Smooth muscle cell (in vitro differentiated cells): ENCODE measurements around the gene C2CD2. TPM values are rescaled to one million over a fixed set of nuclear protein-coding genes. Genes with fewer than 3 reads are reported as not detected.

ENCODE experiments used
- DNase-seq: peaks from one replicate; lab custom pipeline; 2025; ENCODE audit not compliant: unreplicated experiment; lab: John Stamatoyannopoulos, UW
- H2AFZ ChIP-seq: fragments of 200-600 bp; sonication (generic); 2 replicates; pipeline ENCODE4 v1.6.0; 2016; ENCODE audit warnings: antibody characterized with exemption, low read depth, mild to moderate bottlenecking
- H3F3A ChIP-seq: fragments of 200-600 bp; sonication (generic); 2 replicates; pipeline ENCODE4 v1.6.0; 2017; ENCODE audit warnings: antibody characterized with exemption, low read depth
- H3K27ac ChIP-seq: fragments of 200-600 bp; sonication (generic); 2 replicates; pipeline ENCODE4 v1.5.1; 2016; ENCODE audit warnings: low read depth, mild to moderate bottlenecking
- H3K27me3 ChIP-seq: fragments of 200-600 bp; sonication (generic); 2 replicates; pipeline ENCODE4 v1.6.1; 2016; ENCODE audit warnings: low read depth, mild to moderate bottlenecking
- H3K36me3 ChIP-seq: fragments of 200-600 bp; sonication (generic); 2 replicates; pipeline ENCODE4 v1.5.1; 2016; ENCODE audit warnings: low read depth
- H3K4me1 ChIP-seq: fragments of 200-600 bp; sonication (generic); 2 replicates; pipeline ENCODE4 v1.5.1; 2016; ENCODE audit warnings: low read depth
- H3K4me2 ChIP-seq: fragments of 200-600 bp; sonication (generic); 2 replicates; pipeline ENCODE4 v1.6.0; 2016; ENCODE audit warnings: mild to moderate bottlenecking
- H3K4me3 ChIP-seq: fragments of 200-600 bp; sonication (generic); 2 replicates; pipeline ENCODE4 v1.5.1; 2016; ENCODE audit warnings: mild to moderate bottlenecking
- H3K79me2 ChIP-seq: fragments of 200-600 bp; sonication (generic); 2 replicates; pipeline ENCODE4 v1.6.0; 2016; ENCODE audit warnings: low read depth, mild to moderate bottlenecking
- H3K9ac ChIP-seq: fragments of 200-600 bp; sonication (generic); 2 replicates; pipeline ENCODE4 v1.6.0; 2016; ENCODE audit warnings: low read depth
- H3K9me3 ChIP-seq: fragments of 200-600 bp; sonication (generic); replicated peaks from 2 replicates; pipeline ENCODE4 v1.5.1; 2016; ENCODE audit warnings: low read depth
- H4K20me1 ChIP-seq: fragments of 200-600 bp; sonication (generic); 2 replicates; pipeline ENCODE4 v1.6.0; 2016; ENCODE audit warnings: low read depth
- CTCF ChIP-seq: fragments of 200-600 bp; sonication (generic); IDR thresholded peaks from 2 replicates; pipeline ENCODE4 v1.5.1; 2017; ENCODE audit warnings: borderline replicate concordance, mild to moderate bottlenecking, antibody characterized with exemption; ENCODE audit not compliant: insufficient read depth, poor library complexity, severe bottlenecking
- WGBS: methylation state at CpG from one replicate; pipeline ENCODE4 v1.1.7; 2016; ENCODE audit warnings: low lambda C conversion rate; 5-methylcytosine and 5-hydroxymethylcytosine counted together
- polyA plus RNA-seq: library from polyadenylated mRNA; unstranded; fragments of >200 nt; fragmentation: Nextera tagmentation; extraction: Ambion mirVana; gene quantifications from 2 replicates; pipeline ENCODE4 v1.2.1, GENCODE V29; 2016
- total RNA-seq: library from RNA; depleted of rRNA; stranded (reverse); fragments of >200 nt; gene quantifications from 2 replicates; pipeline ENCODE4 v1.2.3, GENCODE V29; 2014

Gene C2CD2
- total and polyA plus RNA-seq, 2 experiments from 2014 or later = 3.4 to 6.1 TPM

- no peak overlapping the region for H3K27ac ChIP-seq
- TF ChIP-seq CTCF = no peak
- no peak overlapping the region for H3K4me3 ChIP-seq
- no peaks in the 10 kb centered on the region for H4K20me1 ChIP-seq
- H3K9me3 ChIP-seq = no peaks in the 10 kb centered on the region
- no peak for DNase-seq
- no peaks in the 10 kb centered on the region for H3K79me2 ChIP-seq
- no peak overlapping the region for H3K4me2 ChIP-seq
- peaks cover 17% of the 10 kb centered on the region for H3K4me1 ChIP-seq
- no peak overlapping the region for H2AFZ ChIP-seq
- H3K9ac ChIP-seq = no peak overlapping the region
- peaks cover 7% of the 10 kb centered on the region for H3F3A ChIP-seq
- WGBS = 71% methylated on average over 10 of the region's 10 CpGs
- no peaks in the 10 kb centered on the region for H3K27me3 ChIP-seq
- no peaks in the 10 kb centered on the region for H3K36me3 ChIP-seq
Observed at GRCh38 chr21:41928621-41929220, 25.1 kb downstream of the C2CD2 start.

GRCh38 chr21:41927727-41928409 is 25.9 kb downstream of the C2CD2 start:
- TF ChIP-seq CTCF = no peak
- peaks cover 13% of the 10 kb centered on the region for H3K4me1 ChIP-seq
- H3K79me2 ChIP-seq = no peaks in the 10 kb centered on the region
- no peaks in the 10 kb centered on the region for H4K20me1 ChIP-seq
- 90% methylated on average over 17 of the region's 17 CpGs for WGBS
- no peaks in the 10 kb centered on the region for H3K36me3 ChIP-seq
- no peak overlapping the region for H3K27ac ChIP-seq
- H2AFZ ChIP-seq = no peak overlapping the region
- no peaks in the 10 kb centered on the region for H3K9me3 ChIP-seq
- DNase-seq = no peak
- H3K4me2 ChIP-seq = no peak overlapping the region
- H3K9ac ChIP-seq = no peak overlapping the region
- H3K4me3 ChIP-seq = no peak overlapping the region
- no peaks in the 10 kb centered on the region for H3K27me3 ChIP-seq
- H3F3A ChIP-seq = peaks cover 4% of the 10 kb centered on the region

- Histone ChIP-seq H3K4me2 (peak overlapping the region; percentile 75), H3K4me1 (peaks cover 11% of the 10 kb centered on the region), H4K20me1 (no peaks in the 10 kb centered on the region), H3K79me2 (no peaks in the 10 kb centered on the region), H3K9me3 (no peaks in the 10 kb centered on the region), H3K36me3 (no peaks in the 10 kb centered on the region), H3F3A (peaks cover 3% of the 10 kb centered on the region), H2AFZ (peak overlapping the region; percentile 16), H3K4me3 (peak overlapping the region; percentile 35), H3K9ac (no peak overlapping the region), H3K27me3 (no peaks in the 10 kb centered on the region), H3K27ac (no peak overlapping the region)
- TF ChIP-seq CTCF = no peak
- DNase-seq = no peak
- WGBS = 82% methylated on average over 3 of the region's 3 CpGs
Observed at GRCh38 chr21:41926807-41927171, 27.0 kb downstream of the C2CD2 start.
